GM19438 (cell line): ENCODE measurements around the gene FEZF2.

Source experiments
- ATAC-seq: cut with Tn5 transposase; IDR thresholded peaks from one replicate; pipeline ENCODE4 v1.9.1; 2021; ENCODE audit warnings: low read depth; ENCODE audit not compliant: unreplicated experiment

Gene FEZF2

DNA sequence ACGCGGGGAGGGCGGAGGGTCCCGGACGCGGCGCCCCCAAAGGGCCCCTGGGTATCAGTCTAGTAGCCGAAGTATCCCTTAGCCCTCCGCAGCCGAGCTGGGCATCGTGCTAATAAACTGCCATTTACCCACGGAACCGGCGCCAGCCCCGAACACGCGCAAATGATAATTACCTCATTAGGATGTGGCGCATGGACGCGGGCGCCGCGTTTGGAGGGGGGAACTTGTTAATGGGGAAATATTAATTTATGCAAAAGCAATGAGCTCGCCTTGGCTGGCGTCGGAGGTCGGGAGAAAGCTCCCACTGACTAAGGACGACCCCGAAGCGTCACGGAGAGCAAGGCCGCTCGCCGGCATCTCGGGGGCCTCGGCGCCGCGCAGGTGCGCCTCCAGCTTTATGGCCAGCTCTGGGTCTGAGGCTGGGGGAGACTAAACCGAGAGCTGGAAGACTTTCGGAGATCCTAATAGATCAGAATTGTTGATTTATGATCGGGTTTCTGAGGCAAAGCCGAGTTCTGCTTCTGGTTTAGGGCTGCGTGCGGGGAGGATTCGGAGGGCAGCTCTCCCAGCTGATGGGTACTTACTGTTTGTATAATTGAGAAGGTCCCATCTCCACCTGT is 474 bp upstream of the FEZF2 start:
- no peak for ATAC-seq

DNA sequence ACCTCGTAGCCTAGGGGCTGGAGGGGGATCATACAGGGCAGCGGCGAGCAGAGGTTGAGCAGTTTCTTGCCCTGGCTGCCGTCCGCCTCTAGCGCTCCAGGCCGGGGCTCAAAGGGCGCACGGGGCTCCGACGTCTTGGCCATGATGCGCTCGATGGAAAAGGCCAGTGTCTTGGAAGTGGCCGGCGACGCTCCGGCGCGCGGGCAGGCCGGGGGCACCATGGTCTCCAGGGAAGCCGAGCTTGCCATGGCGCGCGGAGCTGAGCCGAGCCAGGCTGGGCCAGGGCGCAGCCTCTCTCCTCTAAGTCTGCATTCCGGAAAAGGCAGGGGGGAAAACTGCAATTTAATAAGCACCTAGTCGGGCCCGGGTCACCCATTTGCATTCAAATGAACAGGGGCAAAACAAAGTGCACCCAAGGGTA is 719 bp downstream of the FEZF2 start:
- no peak for ATAC-seq

DNA sequence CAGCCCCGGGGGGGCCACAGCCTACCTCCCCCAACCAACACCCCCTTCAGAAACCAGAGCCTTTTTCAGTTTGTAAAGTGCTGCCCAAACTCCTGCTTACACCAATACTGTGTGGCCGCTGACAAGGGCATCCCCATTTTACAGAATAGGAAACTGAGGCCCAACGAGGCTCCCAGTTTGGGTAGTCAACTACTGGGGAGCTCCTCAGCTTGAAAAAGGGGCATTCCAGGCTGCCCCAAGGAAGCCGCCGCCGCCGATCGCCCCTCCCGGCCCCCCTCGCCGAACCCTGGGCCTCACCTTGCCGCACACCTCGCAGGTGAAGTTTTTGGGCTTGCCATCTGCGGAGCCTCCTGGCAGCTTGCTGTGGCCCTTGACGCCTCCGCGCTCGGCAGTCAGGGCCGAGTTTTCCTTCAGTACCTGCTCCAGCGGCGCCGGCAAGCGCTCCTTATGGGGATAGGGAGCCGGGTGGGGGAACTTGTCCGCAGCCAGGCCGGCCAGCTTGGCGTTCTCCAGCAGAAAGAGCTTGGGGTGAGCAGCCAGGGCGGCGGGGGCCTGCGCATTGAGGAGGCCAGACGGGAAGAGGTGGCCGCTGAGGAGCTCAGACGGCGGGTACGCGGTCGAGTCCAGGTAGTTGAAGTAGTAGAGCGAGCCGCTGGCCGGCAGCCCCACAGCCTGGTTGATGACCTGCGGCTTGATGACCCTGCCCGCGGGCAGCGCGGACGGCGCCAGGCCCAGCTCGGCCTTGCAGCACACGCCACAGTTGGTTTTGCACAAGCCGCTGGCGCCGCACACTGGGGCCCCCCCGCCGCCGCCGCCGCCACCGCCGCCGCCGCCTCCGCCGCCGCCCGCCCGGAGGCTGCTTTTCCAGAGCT is 1.4 kb downstream of the FEZF2 start:
- ATAC-seq, result no peak

DNA sequence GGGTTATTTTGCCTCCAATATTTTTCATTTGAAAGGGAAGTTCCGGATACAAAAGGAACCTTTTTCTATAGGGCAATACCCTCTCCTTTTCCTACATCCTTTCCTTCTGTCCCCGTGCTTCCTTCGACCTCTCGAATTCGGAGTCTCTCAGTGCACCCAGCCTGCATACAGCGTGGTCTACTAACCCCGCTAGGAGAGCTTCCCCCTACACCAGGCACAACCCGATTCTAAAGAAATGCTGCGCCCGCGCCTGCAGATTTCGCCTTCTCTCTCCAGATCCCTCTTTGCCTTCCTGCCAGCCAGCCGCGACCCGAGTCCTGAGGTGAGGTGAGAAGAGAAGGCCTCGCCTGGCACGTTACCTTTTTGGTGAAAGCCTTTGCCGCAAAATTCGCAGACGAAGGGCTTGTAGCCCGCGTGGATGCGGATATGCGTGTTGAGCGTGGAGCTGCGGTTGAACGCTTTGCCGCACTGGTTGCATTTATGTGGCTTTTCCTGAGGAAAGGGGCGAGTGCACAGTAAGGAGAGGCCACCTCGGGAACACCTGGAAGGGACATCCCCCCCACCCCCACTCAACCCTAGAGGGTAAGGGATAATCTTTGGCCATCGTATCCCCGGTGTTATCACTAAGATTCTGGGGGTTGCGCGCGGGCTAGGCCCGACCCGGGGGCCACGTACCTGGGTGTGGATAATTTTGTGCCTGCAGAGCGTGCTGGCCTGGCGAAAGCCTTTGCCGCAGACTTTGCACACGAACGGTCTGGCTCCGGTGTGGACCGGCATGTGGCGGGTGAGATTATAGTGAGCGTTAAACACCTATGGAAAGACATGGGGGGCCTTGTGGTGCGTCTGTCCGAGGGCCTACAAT is 2.3 kb downstream of the FEZF2 start:
- no peak for ATAC-seq

DNA sequence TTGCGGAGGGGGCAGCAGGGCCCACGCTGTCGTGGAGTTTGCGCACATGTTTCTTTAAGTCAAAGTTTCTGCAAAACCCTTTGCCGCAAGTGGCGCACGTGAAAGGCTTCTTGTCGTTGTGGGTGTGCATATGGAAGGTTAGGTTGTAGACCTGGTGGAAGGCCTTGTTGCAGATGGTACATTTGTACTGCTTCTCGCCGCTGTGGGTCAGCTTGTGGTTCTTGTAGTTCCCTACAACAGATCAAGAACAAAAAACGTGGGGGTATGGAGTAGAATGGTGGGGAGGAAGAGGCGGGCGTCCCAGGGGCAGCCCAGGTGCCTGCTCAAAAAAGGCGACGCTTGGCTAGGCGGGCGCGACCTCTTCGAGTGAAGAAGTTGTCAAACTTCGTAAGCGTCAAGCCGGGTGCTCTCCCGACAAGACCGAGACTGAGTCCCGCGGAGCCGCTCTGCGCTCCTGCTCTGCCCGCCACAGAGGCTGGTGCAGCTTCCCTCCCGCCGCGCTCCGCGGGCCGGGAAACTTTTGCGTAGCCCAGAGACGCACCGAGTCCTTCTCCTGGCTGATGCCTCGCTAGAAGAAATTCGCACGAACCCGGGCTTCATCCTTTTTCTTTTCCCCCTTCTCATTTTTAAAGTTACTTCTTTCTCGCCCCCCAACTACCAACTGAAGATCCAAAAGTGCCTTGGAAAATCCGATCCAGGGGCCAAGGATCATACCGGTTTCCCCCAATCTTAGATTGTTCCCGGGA is 3.1 kb downstream of the FEZF2 start:
- ATAC-seq, result no peak

DNA sequence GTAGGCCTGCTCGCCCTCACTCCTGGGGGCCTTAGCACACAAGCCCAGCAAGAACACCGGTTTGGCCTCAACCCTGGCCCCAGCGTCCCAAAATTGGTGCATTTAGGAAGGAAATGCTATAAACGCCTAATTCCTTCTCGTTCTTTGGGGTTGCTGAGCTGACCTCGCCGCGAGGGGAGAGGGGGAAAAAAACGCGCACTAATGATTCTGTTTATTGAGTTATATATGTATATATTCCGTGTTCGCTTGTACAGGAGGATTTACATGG is 3.9 kb downstream of the FEZF2 start:
- no peak for ATAC-seq

DNA sequence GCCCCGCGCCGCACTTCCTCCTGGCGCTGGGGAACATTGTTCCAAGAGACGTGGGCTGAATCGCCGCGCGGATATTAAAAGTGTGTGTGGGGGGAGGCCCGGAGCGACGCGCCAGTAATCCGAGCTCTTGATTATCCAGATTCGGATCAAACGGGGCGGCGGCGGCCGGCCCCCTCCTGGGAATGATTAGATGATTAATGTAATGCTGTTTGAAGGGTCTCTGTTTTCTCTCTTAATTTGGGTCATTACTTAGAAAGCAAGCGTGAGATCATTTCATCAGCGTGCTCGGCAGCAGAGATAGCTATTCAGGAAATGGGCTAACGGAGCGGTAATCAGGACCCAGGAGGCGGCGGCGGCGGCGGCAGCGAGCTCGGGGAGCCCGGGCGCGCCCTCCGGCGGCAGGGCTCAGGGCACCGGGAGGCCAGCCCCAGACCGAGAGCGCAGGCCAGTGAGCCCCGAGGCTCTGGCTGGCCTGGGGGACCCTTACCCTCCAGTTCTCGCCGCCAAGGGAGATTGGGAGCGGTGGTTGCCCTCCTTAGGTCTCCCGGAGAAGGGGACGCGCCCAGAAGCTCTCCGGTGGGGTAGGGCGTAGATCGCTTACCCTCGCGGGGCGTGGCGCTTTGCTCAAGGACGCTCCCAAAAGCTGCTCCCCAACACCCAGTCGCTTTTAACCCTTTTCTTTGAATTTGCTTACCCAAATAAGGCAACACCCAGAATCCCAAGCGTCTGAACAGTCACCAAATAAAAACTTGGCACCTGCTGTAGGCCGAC is 4.5 kb downstream of the FEZF2 start:
- no peak for ATAC-seq

DNA sequence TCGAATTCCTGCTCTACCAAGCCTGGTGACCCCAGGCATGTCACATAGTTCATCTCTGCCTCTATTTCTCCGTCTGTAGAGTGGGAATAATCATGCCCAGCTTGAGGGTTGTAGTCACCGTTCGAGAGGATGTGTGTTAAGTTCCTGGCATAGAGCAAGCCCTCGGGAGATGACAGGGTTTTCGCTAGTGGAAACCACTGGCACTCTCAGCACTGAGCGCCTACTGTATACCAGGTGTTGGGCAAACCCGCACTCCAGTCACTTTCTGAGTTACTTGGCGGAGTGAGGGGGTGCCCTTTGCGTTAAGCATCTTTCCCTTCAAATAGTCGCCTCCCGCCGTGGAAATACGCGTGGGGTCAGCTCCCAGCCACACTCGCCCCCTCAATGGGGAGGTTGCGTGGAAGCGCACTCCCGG is 5.1 kb downstream of the FEZF2 start:
- ATAC-seq, result no peak

DNA sequence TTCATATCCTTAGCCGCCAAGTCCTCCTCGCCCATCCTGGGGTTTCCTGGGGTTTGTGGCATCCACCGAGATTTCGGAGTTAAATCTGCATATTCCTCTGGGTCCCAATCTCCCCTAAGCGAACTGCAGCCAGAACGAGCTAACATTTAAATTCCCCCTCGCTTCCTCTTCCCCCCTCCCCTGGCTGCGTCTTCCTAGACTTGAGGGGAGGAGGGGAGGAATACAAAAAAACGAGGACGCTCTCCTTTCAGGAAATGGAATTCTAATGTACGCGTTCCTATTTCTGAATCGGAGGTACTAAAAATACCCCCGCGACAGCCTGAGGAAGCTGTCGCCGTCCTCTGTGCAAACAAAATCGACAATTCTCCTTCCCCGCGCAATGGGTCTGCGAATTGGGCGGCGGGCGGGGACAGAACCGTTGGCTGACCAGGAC is 5.6 kb downstream of the FEZF2 start:
- ATAC-seq, result no peak

DNA sequence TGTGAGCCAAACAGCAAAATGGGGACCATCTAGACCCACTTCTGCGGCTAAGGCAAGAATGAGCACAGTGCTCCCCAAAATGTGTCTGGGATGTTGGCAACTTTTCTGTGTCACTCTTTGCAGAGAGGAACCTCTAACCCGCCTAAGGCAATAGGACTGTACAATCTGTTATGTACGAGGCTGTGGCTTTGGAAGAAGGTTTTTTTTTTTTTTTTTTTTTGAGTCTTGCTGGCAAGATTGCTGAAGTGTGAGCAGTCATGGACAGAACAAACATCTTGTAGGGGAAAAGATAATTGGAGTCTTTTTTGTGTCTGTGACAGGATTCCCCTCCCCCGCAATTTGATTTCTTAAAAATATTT is 7.2 kb downstream of the FEZF2 start:
- ATAC-seq, result no peak

DNA sequence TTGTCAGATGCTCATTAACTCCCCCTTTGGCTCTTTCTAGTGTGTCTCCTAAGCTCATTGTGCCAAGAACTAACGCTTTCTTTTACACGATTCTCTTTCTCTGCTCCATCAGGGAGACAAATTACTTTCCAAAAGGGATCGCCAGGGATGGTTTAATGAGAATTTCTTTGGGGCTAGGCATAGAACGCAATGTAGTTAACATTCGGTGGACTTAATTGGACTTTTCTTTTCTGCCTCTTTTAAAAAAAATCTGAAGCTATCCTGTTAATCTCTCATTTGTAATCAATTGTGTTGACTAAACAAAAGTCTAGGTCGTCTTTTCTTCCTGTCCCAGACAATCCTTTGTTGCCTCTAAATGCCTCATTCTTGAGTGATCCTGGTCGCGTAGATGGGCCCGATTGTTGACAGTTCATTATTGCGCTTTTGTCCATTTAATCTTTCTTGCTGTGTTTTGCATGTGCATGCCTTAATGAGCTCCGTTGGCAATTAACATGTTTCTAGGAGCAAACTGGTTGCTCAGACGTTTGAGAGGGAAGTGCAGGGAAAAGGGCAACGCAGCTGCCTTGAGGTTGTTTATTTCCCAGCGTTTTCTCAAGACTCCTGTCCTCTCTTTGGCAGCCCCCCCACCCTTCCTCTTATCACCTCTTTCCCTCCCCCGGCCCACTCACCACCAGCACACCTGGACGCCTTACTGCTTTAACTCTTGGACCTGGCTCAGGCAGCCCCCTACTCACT is 7.8 kb downstream of the FEZF2 start:
- no peak for ATAC-seq

DNA sequence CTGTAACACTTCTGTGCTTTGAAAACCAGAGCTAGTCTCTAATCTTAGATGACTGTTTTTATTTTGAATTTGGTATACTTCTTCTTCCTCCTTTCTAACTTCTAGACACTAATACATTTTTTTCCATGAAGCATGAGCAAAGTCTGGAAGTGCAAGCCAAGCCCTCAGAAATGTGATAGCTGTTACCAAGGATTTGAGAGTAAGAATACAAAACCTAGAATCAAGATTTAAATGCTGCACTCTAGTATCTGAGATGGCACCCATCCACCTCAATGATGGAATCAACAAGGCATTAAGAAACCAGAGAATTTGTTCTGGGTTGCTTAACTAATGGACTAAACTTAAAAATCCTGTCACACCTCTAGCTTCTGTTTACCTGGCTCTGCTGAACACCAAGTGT is 9.2 kb downstream of the FEZF2 start:
- ATAC-seq, result no peak

DNA sequence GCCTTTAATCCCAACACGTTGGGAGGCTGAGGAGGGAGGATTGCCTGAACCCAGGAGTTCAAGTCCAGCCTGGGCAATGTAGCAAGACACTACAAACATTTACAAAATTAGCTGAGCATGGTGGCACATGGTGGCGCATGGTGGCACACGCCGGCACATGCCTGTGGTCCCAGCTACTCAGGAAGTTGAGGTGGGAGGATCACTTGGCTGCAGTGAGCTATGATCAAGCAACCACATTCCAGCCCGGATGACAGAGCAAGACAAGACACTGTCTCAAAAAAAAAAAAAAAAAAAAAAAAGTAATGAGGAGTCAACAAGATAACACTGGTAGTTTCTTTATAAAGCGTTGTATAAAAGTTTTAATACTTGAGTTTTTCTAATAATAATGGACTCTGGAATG is 10.1 kb downstream of the FEZF2 start:
- no peak for ATAC-seq

DNA sequence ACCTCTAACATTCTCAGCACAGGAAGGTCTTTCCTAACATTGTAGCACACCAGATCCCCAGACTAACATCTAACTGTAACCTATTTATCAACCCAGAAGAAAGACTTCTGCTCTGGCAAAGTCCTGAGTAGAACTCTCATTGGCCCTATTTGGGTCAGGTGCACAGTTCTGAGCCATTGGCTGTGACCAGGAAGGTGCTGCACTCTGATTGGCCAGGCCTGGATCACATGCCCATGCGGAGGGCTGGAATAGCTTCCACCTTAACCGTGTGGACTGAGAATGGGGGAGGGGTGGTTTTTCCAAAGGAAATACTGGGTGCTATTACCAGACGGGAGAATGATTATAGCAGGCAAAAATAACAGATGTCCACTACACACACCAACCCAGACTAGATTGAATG is 11.5 kb downstream of the FEZF2 start:
- ATAC-seq, result no peak

DNA sequence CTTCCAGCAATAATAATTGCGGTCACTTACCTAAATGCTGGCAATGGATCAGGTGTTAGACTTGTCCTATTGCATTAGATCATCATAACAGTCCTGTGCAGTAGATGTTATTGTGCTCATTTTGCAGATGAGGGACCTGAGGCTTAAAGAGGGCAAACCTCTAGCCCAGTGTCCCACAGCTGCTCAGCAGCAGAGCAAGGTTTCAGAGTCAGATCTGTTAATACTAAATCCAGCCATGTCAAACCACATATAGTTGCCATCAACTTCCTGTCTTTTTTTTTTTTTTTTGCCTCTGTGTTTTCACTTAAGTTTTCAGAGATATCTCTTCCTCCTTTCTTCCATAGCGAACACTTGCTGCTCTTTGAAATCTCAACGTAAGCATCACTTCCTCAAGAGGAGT is 12.1 kb downstream of the FEZF2 start:
- peak; percentile 99 for ATAC-seq

DNA sequence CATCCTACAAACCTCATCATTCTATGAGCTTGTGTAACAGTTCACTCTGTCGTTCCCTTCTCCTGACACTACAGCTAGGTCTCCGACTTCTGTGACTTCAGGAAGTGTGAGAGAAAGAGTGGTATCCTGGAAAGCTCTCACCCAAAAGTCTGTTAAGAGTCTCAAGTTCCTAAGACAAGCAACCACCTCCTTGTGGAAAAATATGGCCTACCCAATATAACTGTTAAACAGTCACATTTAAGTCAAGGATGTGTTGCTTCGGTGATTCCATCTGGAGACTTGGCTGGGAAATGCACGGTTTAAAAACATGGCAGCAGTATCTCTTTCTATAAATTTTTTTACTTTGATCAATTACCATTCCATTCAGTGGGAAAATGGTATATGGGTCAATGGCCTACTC is 13.8 kb downstream of the FEZF2 start:
- ATAC-seq, result no peak

DNA sequence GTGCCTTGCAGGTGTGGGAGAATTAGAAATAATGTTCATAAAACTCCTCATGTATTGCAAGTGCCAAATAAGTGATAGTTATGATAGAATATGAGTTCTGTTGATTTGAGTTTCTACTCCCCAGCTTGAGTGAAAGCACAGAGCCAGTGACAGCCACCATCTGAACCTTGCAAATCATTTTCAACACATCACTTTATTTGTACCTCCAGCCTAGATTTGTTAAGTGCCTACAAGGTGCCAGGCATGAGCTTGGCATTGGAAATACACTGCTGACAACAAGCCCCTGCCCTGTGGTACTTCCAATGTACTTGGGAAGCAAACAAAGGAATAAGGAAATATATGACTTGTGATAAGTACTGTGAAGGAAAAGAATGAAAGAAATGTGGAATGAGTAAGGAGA is 17.0 kb downstream of the FEZF2 start:
- no peak for ATAC-seq

DNA sequence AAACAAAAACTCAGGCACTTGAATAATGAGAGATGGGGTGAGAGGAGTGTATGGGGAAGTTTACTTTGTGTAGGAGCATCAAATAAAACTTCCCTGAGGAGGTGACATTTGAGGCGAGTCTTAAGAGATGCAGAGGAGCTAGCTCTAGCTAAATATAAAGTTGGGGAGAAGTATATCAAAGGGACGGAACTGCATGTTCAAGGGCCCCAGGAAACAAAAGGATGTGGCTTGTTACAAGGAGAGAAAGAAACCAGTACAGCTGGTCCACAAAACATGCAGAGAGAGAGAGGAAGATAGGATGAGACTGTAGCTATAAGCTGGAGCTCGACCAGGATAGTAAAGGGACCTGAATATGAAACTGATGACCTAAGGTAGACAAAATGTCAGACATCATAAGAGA is 17.6 kb downstream of the FEZF2 start:
- no peak for ATAC-seq

DNA sequence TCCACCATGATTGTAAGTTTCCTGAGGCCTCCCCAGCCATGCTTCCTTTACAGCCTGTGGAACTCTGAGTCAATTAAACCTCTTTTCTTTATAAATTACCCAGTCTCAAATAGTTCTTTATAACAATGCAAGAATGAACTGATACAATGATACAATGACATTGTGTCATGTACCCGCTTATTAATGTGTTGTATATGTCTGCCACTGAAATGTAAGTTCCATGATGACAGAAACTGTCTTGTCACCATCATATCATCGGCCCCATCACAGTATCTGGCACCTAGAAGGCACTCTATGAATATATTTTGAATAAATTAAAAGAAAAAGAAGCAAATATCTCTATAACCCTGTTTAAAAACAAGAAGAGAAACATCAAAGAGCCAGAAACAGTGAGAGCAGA is 29.6 kb downstream of the FEZF2 start:
- ATAC-seq, result no peak

DNA sequence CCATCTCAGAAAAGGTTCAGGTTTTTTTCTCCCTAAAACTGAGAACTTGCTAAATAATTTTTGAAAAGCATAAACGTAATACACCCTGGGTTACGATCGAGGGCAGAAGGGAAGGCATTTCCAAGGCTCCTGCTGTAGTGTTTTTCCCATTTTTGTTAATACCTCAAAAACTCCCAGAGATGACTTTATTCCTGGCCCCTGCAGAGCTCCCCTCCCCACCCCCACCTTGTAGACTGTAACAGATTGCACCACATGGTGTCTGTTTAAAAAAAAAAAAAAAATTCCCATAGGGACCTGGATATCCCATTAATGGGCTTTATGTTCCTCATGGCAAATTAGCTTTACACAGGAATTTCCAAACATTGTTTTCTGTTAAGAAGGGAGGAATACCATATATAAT is 38.2 kb downstream of the FEZF2 start:
- no peak for ATAC-seq
